Upper lobe of left lung (tissue), 4 donors: ENCODE measurements around the gene RPL38.

Source experiments
- CTCF ChIP-seq, 6 experiments: fragments of 450-650 bp in 4 of 6; fragments of 200-600 bp in 2 of 6; sonication (generic) in 2 of 6; IDR thresholded peaks; one replicate each; pipeline ENCODE4 v1.5.1; 2016 to 2019; ENCODE audit warnings: antibody characterized with exemption in 6 of 6
- EP300 ChIP-seq, 4 donors: sonication (generic); formaldehyde crosslinking; IDR thresholded peaks; one replicate each; pipeline ENCODE4 v1.5.1; 2017; ENCODE audit warnings: antibody characterized with exemption in 4 of 4, control low read depth in 2 of 4
- POLR2A ChIP-seq, 4 donors: fragments of 450-650 bp; IDR thresholded peaks; one replicate each; pipeline ENCODE4 v1.5.1; 2016 to 2017; ENCODE audit warnings: antibody characterized with exemption in 4 of 4, mild to moderate bottlenecking in 2 of 4
- POLR2AphosphoS5 ChIP-seq, 2 donors: sonication (generic); formaldehyde crosslinking; IDR thresholded peaks; one replicate each; pipeline ENCODE4 v1.5.1; 2017; ENCODE audit warnings: antibody characterized with exemption in 2 of 2

DNA sequence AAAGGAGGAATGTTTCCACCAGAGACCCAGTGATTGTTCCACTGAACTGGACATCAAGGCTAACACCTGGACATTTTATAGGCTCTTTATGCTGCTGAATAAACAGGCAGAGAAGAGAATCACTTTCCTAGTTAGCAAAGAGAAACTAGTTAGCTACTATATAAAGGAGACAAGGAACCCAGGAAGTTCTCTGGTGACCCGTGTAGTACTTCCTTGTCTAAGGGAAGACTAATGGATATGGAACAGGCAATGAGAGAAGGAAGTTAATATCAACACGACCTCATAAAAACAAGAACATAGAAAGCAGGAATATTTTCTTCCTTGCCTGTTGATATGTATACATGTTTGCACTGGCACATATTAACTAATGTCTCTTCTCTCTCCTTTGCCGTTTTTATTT is 30.8 kb upstream of the RPL38 start:
- TF ChIP-seq EP300 (IDR thresholded peaks at IDR 0.05) (no peak), POLR2A (IDR thresholded peaks at IDR 0.05) (no peak), POLR2AphosphoS5 (IDR thresholded peaks at IDR 0.05) (no peak), CTCF (IDR thresholded peaks at IDR 0.05) (no peak)
